Cardiac fibroblast (primary cell): ENCODE measurements around the gene VDR.

Experiments used
- DNase-seq, 2 donors: peaks; one replicate each; pipeline versions ENCODE4 v3.0.0 to v3.0.0-alpha.2; 2010; ENCODE audit warnings: low read depth in 2 of 2
- H3K4me3 ChIP-seq, 2 donors: replicated peaks in 1 of 2; 1 replicate in 1 of 2; 2 replicates in 1 of 2; pipeline ENCODE4 v1.5.1; 2011; ENCODE audit warnings: low read depth in 2 of 2, low read length in 2 of 2, mild to moderate bottlenecking in 2 of 2, moderate library complexity in 1 of 2
- CTCF ChIP-seq: IDR thresholded peaks from one replicate; pipeline ENCODE4 v1.5.1; 2011; ENCODE audit warnings: low read depth, mild to moderate bottlenecking, low read length, inconsistent platforms

Gene VDR

GRCh38 chr12:47820631-47821345 lies 84.0 kb downstream of the VDR start:
- DNase-seq, result peak; percentile 98 to 99
- no peak for TF ChIP-seq CTCF
- peak overlapping the region; percentile 56 to 95 for H3K4me3 ChIP-seq

GRCh38 chr12:47819896-47820630 lies 84.7 kb downstream of the VDR start, which contains the start of gene HDAC7:
Gene HDAC7 (minus strand): TSS chr12:47819903. CDS start chr12:47819785, 118 bp downstream.
- peak; percentile 90 to 95 for DNase-seq
- H3K4me3 ChIP-seq, result peak within 1 kb of the TSS; percentile 89 to 95
- TF ChIP-seq CTCF, result no peak

- H3K4me3 ChIP-seq, result peak overlapping the region; percentile 89 to 95
- DNase-seq, result peak in 1 of 2 donors; percentile 37
- peak; percentile 33 for TF ChIP-seq CTCF
These were observed 85.5 kb downstream of the VDR start for GRCh38 chr12:47819138-47819895.

- DNase-seq, result peak; percentile 36 to 47
- no peak for TF ChIP-seq CTCF
- H3K4me3 ChIP-seq, result peak overlapping the region; percentile 89 to 95
These were observed 86.2 kb downstream of the VDR start for GRCh38 chr12:47818467-47819137.

- no peak for DNase-seq
- TF ChIP-seq CTCF, result no peak
- peak overlapping the region; percentile 89 to 95 for H3K4me3 ChIP-seq
These were observed 86.8 kb downstream of the VDR start for GRCh38 chr12:47818007-47818376.

- peak in 1 of 2 donors; percentile 40 for DNase-seq
- TF ChIP-seq CTCF, result peak; percentile 45
- H3K4me3 ChIP-seq, result peak overlapping the region; percentile 89 to 95
These were observed 87.4 kb downstream of the VDR start for GRCh38 chr12:47817272-47818006.
